Left ventricle myocardium inferior (tissue), 1 donor: ENCODE data around the gene ZNF525. TPM values are rescaled to one million over a fixed set of nuclear protein-coding genes. Genes with fewer than 3 reads are reported as not detected.
"Not testable (repeated sequence)": the region's sequence is repeated elsewhere in the genome, so short reads cannot be mapped to it uniquely, and the experiment has no call there.

Experiments
- DNase-seq: peaks from one replicate; pipeline ENCODE4 v3.0.0-alpha.2; 2020
- H3K27ac ChIP-seq: fragments of 200-600 bp; replicated peaks from 2 replicates; pipeline ENCODE4 v1.8.0; 2021
- H3K27me3 ChIP-seq: fragments of 200-600 bp; 2 replicates; pipeline ENCODE4 v1.8.0; 2021; ENCODE audit warnings: low read depth
- H3K36me3 ChIP-seq: fragments of 200-600 bp; 2 replicates; pipeline ENCODE4 v1.8.0; 2021
- H3K4me1 ChIP-seq: fragments of 200-600 bp; 2 replicates; pipeline ENCODE4 v1.8.0; 2021
- H3K4me3 ChIP-seq: fragments of 200-600 bp; 2 replicates; pipeline ENCODE4 v1.8.0; 2021; ENCODE audit warnings: mild to moderate bottlenecking, moderate library complexity
- H3K9me3 ChIP-seq: fragments of 200-600 bp; replicated peaks from 2 replicates; pipeline ENCODE4 v1.8.0; 2021
- intact Hi-C: fragments of 100-400 bp; cut with micrococcal nuclease; formaldehyde crosslinking; loops from one replicate; pipeline ENCODE4 v1.11.0; 2022
- total RNA-seq: library from RNA; stranded (reverse); fragmentation: NEBNext Ultra II Directional; extraction: Animal tissue kit (Norgen Biotek cat#: 25700); gene quantifications from one replicate; pipeline ENCODE4 v1.2.1, GENCODE V29; 2021
- TF ChIP-seq, protein P1 (sequence below): fragments of 200-600 bp; IDR thresholded peaks from 2 replicates; pipeline ENCODE4 v1.8.0; 2021; ENCODE audit warnings: antibody characterized with exemption, mild to moderate bottlenecking, borderline replicate concordance
- donor health status: DM: no; HTN: yes; CAD: no; lungs with severe emphysema.

ZNF525 gene
- total RNA-seq, 1 donor from 2014 or later = 4.3 TPM

DNA sequence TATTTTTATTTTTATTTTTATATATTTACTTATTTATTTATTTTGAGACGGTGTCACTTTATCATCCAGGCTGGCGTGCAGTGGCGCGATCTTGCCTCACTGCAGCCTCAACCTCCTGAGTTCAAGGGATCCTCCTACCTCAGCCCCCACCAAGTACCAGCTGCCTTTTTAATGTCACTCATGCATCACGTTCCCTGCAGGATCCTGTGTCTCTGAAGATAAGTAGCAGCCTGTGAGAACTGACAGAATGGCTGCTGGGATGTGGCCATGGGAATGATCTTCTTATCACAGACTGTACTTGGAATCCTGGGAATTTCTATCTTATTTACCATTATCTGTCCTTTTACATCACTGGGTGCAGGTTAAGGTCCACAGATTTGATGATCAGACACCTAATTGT, 57.0 kb downstream of the ZNF525 start:
- Histone ChIP-seq H3K9me3 (no peaks in the 10 kb centered on the region), H3K27me3 (peaks cover 5% of the 10 kb centered on the region), H3K4me3 (no peak overlapping the region), H3K27ac (no peak overlapping the region), H3K36me3 (no peaks in the 10 kb centered on the region), H3K4me1 (peaks cover 3% of the 10 kb centered on the region)
- intact Hi-C loops = no loop called here
- TF ChIP-seq, protein P1, sequence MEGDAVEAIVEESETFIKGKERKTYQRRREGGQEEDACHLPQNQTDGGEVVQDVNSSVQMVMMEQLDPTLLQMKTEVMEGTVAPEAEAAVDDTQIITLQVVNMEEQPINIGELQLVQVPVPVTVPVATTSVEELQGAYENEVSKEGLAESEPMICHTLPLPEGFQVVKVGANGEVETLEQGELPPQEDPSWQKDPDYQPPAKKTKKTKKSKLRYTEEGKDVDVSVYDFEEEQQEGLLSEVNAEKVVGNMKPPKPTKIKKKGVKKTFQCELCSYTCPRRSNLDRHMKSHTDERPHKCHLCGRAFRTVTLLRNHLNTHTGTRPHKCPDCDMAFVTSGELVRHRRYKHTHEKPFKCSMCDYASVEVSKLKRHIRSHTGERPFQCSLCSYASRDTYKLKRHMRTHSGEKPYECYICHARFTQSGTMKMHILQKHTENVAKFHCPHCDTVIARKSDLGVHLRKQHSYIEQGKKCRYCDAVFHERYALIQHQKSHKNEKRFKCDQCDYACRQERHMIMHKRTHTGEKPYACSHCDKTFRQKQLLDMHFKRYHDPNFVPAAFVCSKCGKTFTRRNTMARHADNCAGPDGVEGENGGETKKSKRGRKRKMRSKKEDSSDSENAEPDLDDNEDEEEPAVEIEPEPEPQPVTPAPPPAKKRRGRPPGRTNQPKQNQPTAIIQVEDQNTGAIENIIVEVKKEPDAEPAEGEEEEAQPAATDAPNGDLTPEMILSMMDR = no peak
- no peak for DNase-seq

DNA sequence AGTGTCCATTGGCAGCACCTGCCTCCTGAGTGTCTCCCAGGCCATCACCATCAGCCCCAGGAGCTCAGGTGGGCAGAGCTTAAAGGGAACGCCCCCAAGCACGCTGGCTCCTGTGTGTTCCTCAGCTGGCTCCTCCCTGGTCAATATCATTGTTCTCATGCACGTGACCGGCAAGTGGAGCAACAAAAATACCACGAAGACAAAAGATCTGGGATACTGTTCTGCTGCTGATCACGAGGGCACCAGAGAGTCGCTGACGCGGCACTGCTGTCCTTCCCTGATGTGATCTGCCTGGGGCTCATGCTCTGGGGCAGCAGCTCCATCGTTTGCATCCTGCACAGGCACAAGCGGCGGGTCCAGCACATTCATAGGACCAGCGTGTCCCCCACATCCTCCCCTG, 57.6 kb downstream of the ZNF525 start:
- DNase-seq, H3K9me3 ChIP-seq, H3K36me3 ChIP-seq, H3K4me3 ChIP-seq, H3K4me1 ChIP-seq, H3K27me3 ChIP-seq, intact Hi-C loops: not testable (repeated sequence)
- peak overlapping the region; percentile 42 for H3K27ac ChIP-seq

DNA sequence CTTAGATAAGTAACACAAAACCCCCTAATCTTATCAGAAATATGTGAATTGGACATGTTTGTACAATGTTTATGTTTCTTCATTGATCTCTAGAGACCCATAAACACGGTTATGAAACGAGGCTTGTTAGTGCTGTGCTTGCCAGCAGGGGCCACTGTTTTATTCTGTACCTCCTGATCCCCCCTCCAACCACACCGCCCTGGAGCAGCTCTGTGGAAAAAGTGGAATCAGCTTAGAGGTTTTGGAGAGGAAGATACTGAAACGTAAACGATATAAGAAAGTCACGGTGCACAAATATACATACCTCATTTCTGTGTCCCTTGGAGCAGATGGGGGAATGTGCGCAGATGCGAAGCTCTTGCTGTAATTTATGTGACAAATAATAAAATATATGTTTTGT, 58.2 kb downstream of the ZNF525 start:
- H3K27me3 ChIP-seq, intact Hi-C loops, H3K36me3 ChIP-seq: not testable (repeated sequence)

DNA sequence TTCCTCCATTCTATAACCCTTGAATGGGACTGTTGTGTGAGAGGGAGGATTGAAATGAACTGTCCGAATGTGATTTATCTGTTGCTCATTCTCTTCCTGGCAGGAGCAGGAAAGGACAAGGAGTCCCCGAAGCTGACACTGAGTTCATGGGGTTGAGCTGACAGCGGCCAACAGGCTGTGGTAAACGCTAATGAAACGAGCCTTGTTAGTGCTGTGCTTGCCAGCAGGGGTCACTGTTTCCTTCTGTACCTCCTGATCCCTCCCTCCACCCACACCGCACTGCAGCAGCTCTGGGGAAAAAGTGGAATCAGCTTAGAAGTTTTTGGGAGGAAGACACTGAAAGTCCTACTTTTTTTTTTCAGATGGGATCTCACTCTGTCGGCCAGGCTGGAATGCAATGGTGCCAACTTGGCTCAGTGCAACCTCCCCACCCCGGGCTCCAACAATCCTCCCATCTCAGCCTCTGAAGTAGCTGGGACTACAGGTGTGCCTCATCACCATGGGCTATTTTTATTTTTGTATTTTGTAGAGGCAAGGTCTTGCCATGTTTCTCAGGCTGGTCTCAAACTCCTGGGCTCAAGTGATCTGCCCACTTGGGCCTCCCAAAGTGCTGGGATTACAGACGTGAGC, 59.6 kb downstream of the ZNF525 start:
- intact Hi-C loops = no loop called here
- H3K9me3 ChIP-seq = no peaks in the 10 kb centered on the region
- peaks cover 5% of the 10 kb centered on the region for H3K27me3 ChIP-seq
- peaks cover 3% of the 10 kb centered on the region for H3K4me1 ChIP-seq
- DNase-seq = peak; percentile 70
- H3K36me3 ChIP-seq = no peaks in the 10 kb centered on the region
- no peak overlapping the region for H3K27ac ChIP-seq
- H3K4me3 ChIP-seq = no peak overlapping the region
- TF ChIP-seq, protein P1 = peak; percentile 87

More for the DNA sequence above, 58.2 kb downstream of the ZNF525 start:
- H3K4me1 ChIP-seq, H3K4me3 ChIP-seq, DNase-seq, H3K27ac ChIP-seq, H3K9me3 ChIP-seq: not testable (repeated sequence)
- TF ChIP-seq, protein P1 = peak; percentile 24

DNA sequence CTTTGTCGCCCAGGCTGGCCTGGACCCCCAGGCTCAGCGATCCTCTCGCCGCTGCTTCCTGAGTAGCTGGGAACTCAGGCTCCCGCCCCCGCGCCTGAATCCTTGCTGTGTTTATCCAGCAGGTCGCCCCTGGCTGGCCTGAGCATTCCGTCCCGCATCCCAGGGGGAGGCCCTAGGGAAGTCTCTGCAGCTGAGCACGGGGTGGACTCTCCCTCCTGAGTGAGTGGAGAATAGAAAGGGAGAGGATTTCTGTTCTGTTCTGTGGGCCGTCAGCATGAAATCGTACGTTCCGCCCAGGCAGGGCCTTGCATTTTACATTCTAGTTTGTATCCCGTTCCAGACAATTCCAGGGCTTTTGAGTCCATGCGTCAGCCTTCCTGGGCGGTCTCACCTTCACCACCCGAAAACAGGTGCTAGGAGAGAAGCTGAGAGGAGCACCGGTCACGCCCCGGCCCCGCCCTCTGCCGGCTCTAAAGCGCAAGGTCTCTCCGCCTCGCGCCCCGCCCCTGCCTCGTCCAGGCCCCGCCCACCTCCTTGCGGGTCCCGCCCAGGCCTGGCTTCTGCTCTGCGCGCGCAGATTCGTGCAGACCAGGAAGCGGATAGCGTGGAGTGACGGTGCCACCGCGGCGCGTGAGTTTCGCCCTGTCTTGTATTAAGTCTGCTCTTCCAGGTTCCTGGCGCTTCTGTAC, 66.0 kb downstream of the ZNF525 start, which contains the start of gene ZNF761:
TSS of gene ZNF761 (plus strand) at position 586 of the 689 bp plus-strand sequence. CDS start 15,285 bp downstream, outside the sequence.
- TF ChIP-seq, protein P1 = peak; percentile 66
- intact Hi-C loops = loop anchor here (10.0 kb wide), 1 partner anchor 73 kb away; no protein-coding TSS in a partner anchor
- peak; percentile 95 for DNase-seq

More for the DNA sequence above, 66.0 kb downstream of the ZNF525 start, which contains the start of gene ZNF761:
- H3K27me3 ChIP-seq = no peaks in the 10 kb centered on the region
- no peaks in the 10 kb centered on the region for H3K9me3 ChIP-seq
- peak within 1 kb of the TSS; percentile 74 for H3K27ac ChIP-seq
- peak within 1 kb of the TSS; percentile 90 for H3K4me3 ChIP-seq
- H3K4me1 ChIP-seq = peaks cover 28% of the 10 kb centered on the region
- H3K36me3 ChIP-seq = peaks cover 9% of the 10 kb centered on the region
